ENCODE results near the gene MITF.

MITF gene

GRCh38 chr3:69745505-69745904 is 6.2 kb downstream of the MITF start:
- Histone ChIP-seq H3K9ac (ENCODE audit: insufficient read length) (no peak overlapping the region), H3K36me3 (ENCODE audit: insufficient read depth, low read length) (no peaks in the 10 kb centered on the region), H3K27ac (no peak overlapping the region), H3K9me3 (ENCODE audit: low read depth, low read length) (no peaks in the 10 kb centered on the region), H3K4me3 (no peak overlapping the region)
- TF ChIP-seq FOXP2 (optimal IDR thresholded peaks at IDR 0.05; ENCODE audit: control extremely low read depth, extremely low read length, insufficient read depth) (no peak), POLR2AphosphoS5 (IDR thresholded peaks at IDR 0.05; ENCODE audit: borderline replicate concordance, low read depth, low read length) (no peak), EZH2 (IDR thresholded peaks at IDR 0.05) (no peak)
- no peak for DNase-seq (ENCODE audit: low read depth, low spot score)

- H3K9me3 ChIP-seq (ENCODE audit: low read depth, low read length), result no peaks in the 10 kb centered on the region
- no peak for TF ChIP-seq POLR2AphosphoS5 (IDR thresholded peaks at IDR 0.05; ENCODE audit: borderline replicate concordance, low read depth, low read length)
- no peak for TF ChIP-seq EZH2 (IDR thresholded peaks at IDR 0.05)
- TF ChIP-seq FOXP2 (optimal IDR thresholded peaks at IDR 0.05; ENCODE audit: control extremely low read depth, extremely low read length, insufficient read depth), result no peak
- no peaks in the 10 kb centered on the region for H3K36me3 ChIP-seq (ENCODE audit: insufficient read depth, low read length)
- H3K4me3 ChIP-seq, result no peak overlapping the region
- no peak overlapping the region for H3K9ac ChIP-seq (ENCODE audit: insufficient read length)
- no peak overlapping the region for H3K27ac ChIP-seq
- no peak for DNase-seq (ENCODE audit: low read depth, low spot score)
These were observed 6.9 kb downstream of the MITF start for GRCh38 chr3:69746119-69746518.

- H3K4me3 ChIP-seq, result no peak overlapping the region
- no peak for DNase-seq (ENCODE audit: low read depth, low spot score)
- no peaks in the 10 kb centered on the region for H3K36me3 ChIP-seq (ENCODE audit: insufficient read depth, low read length)
- H3K9ac ChIP-seq (ENCODE audit: insufficient read length), result no peak overlapping the region
- no peaks in the 10 kb centered on the region for H3K9me3 ChIP-seq (ENCODE audit: low read depth, low read length)
- no peak overlapping the region for H3K27ac ChIP-seq
- TF ChIP-seq POLR2AphosphoS5 (IDR thresholded peaks at IDR 0.05; ENCODE audit: borderline replicate concordance, low read depth, low read length), result no peak
- TF ChIP-seq FOXP2 (optimal IDR thresholded peaks at IDR 0.05; ENCODE audit: control extremely low read depth, extremely low read length, insufficient read depth), result no peak
- TF ChIP-seq EZH2 (IDR thresholded peaks at IDR 0.05), result no peak
These were observed 8.4 kb downstream of the MITF start for GRCh38 chr3:69747511-69748258.

- no peaks in the 10 kb centered on the region for H3K9me3 ChIP-seq (ENCODE audit: low read depth, low read length)
- H3K4me3 ChIP-seq, result no peak overlapping the region
- H3K36me3 ChIP-seq (ENCODE audit: insufficient read depth, low read length), result no peaks in the 10 kb centered on the region
- H3K27ac ChIP-seq, result no peak overlapping the region
- DNase-seq (ENCODE audit: low read depth, low spot score), result no peak
- TF ChIP-seq POLR2AphosphoS5 (IDR thresholded peaks at IDR 0.05; ENCODE audit: borderline replicate concordance, low read depth, low read length) (no peak), FOXP2 (optimal IDR thresholded peaks at IDR 0.05; ENCODE audit: control extremely low read depth, extremely low read length, insufficient read depth) (no peak), EZH2 (IDR thresholded peaks at IDR 0.05) (no peak)
- H3K9ac ChIP-seq (ENCODE audit: insufficient read length), result no peak overlapping the region
These were observed 9.2 kb downstream of the MITF start for GRCh38 chr3:69748503-69748902.

GRCh38 chr3:69749461-69749860 is 10.2 kb downstream of the MITF start:
- no peak overlapping the region for H3K4me3 ChIP-seq
- H3K27ac ChIP-seq, result no peak overlapping the region
- no peaks in the 10 kb centered on the region for H3K36me3 ChIP-seq (ENCODE audit: insufficient read depth, low read length)
- no peaks in the 10 kb centered on the region for H3K9me3 ChIP-seq (ENCODE audit: low read depth, low read length)
- TF ChIP-seq EZH2 (IDR thresholded peaks at IDR 0.05) (no peak), FOXP2 (optimal IDR thresholded peaks at IDR 0.05; ENCODE audit: control extremely low read depth, extremely low read length, insufficient read depth) (no peak), POLR2AphosphoS5 (IDR thresholded peaks at IDR 0.05; ENCODE audit: borderline replicate concordance, low read depth, low read length) (no peak)
- DNase-seq (ENCODE audit: low read depth, low spot score), result no peak
- H3K9ac ChIP-seq (ENCODE audit: insufficient read length), result no peak overlapping the region

GRCh38 chr3:69750549-69750948 is 11.3 kb downstream of the MITF start:
- Histone ChIP-seq H3K9me3 (ENCODE audit: low read depth, low read length) (no peaks in the 10 kb centered on the region), H3K9ac (ENCODE audit: insufficient read length) (no peak overlapping the region), H3K4me3 (no peak overlapping the region), H3K27ac (no peak overlapping the region), H3K36me3 (ENCODE audit: insufficient read depth, low read length) (no peaks in the 10 kb centered on the region)
- TF ChIP-seq POLR2AphosphoS5 (IDR thresholded peaks at IDR 0.05; ENCODE audit: borderline replicate concordance, low read depth, low read length) (no peak), FOXP2 (optimal IDR thresholded peaks at IDR 0.05; ENCODE audit: control extremely low read depth, extremely low read length, insufficient read depth) (no peak), EZH2 (IDR thresholded peaks at IDR 0.05) (no peak)
- no peak for DNase-seq (ENCODE audit: low read depth, low spot score)

- Histone ChIP-seq H3K9ac (ENCODE audit: insufficient read length) (no peak overlapping the region), H3K4me3 (no peak overlapping the region), H3K27ac (no peak overlapping the region), H3K9me3 (ENCODE audit: low read depth, low read length) (no peaks in the 10 kb centered on the region), H3K36me3 (ENCODE audit: insufficient read depth, low read length) (no peaks in the 10 kb centered on the region)
- no peak for DNase-seq (ENCODE audit: low read depth, low spot score)
- no peak for TF ChIP-seq FOXP2 (optimal IDR thresholded peaks at IDR 0.05; ENCODE audit: control extremely low read depth, extremely low read length, insufficient read depth)
- TF ChIP-seq EZH2 (IDR thresholded peaks at IDR 0.05), result no peak
- TF ChIP-seq POLR2AphosphoS5 (IDR thresholded peaks at IDR 0.05; ENCODE audit: borderline replicate concordance, low read depth, low read length), result no peak
These were observed 11.8 kb downstream of the MITF start for GRCh38 chr3:69751074-69751476.

- Histone ChIP-seq H3K36me3 (ENCODE audit: insufficient read depth, low read length) (no peaks in the 10 kb centered on the region), H3K9ac (ENCODE audit: insufficient read length) (no peak overlapping the region), H3K9me3 (ENCODE audit: low read depth, low read length) (no peaks in the 10 kb centered on the region), H3K27ac (no peak overlapping the region), H3K4me3 (no peak overlapping the region)
- DNase-seq (ENCODE audit: low read depth, low spot score), result no peak
- TF ChIP-seq EZH2 (IDR thresholded peaks at IDR 0.05) (no peak), FOXP2 (optimal IDR thresholded peaks at IDR 0.05; ENCODE audit: control extremely low read depth, extremely low read length, insufficient read depth) (no peak), POLR2AphosphoS5 (IDR thresholded peaks at IDR 0.05; ENCODE audit: borderline replicate concordance, low read depth, low read length) (no peak)
These were observed 13.0 kb downstream of the MITF start for GRCh38 chr3:69752241-69752640.
